ENCODE results near the gene MCAM.

The MCAM gene

GRCh38 chr11:119305556-119306372 is 11.2 kb downstream of the MCAM start:
- Histone ChIP-seq H3K4me1 (ENCODE audit: control insufficient read depth, low read length) (no peaks in the 10 kb centered on the region), H3K9me3 (ENCODE audit: control insufficient read depth, insufficient read depth, low read length) (no peaks in the 10 kb centered on the region), H3K4me3 (ENCODE audit: low read length) (no peak overlapping the region), H3K9me2 (replicated peaks; ENCODE audit: control insufficient read depth, low read length) (no peaks in the 10 kb centered on the region), H3F3A (ENCODE audit: control insufficient read depth, insufficient read depth) (peaks cover 3% of the 10 kb centered on the region; the same call in 1 of the 2 replicates), H3K27me3 (ENCODE audit: control insufficient read depth, low read length) (no peaks in the 10 kb centered on the region), H4K20me1 (ENCODE audit: control insufficient read depth, insufficient read depth, low read depth, low read length) (no peaks in the 10 kb centered on the region), H3K79me2 (ENCODE audit: control insufficient read depth, low read length) (no peaks in the 10 kb centered on the region), H3K36me3 (ENCODE audit: control insufficient read depth, low read length) (peaks cover 40% of the 10 kb centered on the region), H3K4me2 (ENCODE audit: low read length) (no peak overlapping the region), H3K27ac (ENCODE audit: low read depth, low read length) (no peak overlapping the region)
- no peak for TF ChIP-seq EZH2phosphoT487 (IDR thresholded peaks at IDR 0.05; ENCODE audit: borderline replicate concordance, low read length)
- TF ChIP-seq, protein P1, sequence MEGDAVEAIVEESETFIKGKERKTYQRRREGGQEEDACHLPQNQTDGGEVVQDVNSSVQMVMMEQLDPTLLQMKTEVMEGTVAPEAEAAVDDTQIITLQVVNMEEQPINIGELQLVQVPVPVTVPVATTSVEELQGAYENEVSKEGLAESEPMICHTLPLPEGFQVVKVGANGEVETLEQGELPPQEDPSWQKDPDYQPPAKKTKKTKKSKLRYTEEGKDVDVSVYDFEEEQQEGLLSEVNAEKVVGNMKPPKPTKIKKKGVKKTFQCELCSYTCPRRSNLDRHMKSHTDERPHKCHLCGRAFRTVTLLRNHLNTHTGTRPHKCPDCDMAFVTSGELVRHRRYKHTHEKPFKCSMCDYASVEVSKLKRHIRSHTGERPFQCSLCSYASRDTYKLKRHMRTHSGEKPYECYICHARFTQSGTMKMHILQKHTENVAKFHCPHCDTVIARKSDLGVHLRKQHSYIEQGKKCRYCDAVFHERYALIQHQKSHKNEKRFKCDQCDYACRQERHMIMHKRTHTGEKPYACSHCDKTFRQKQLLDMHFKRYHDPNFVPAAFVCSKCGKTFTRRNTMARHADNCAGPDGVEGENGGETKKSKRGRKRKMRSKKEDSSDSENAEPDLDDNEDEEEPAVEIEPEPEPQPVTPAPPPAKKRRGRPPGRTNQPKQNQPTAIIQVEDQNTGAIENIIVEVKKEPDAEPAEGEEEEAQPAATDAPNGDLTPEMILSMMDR (IDR thresholded peaks at IDR 0.05; ENCODE audit: low read depth, low read length, poor library complexity, severe bottlenecking): no peak

DNA sequence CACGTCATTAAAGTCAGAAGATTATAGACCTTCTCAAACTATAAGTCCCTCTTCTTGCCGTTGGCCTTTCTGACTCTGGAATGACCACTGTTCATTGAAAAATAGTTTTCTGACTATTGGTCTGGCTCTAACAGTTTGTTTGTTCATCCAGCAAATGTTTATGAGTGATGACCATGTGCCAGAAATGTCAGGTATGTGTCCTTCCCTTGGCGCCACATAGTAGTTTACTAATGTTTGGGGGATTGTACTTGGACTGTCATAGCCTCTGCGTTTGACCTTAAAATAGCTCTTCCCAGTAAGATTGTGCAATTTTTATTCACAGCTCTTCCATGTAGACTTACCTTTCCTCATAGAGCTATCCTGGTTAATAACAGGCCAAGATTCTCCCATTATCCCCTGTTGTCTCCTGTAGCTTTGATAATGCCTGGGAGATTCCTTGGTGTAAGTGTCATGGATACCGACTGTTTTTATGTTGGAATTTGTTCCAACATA is 13.7 kb downstream of the MCAM start:
- Histone ChIP-seq H3F3A (ENCODE audit: control insufficient read depth, insufficient read depth) (peaks cover 6% of the 10 kb centered on the region; the same call in 1 of the 2 replicates), H3K4me1 (ENCODE audit: control insufficient read depth, low read length) (no peaks in the 10 kb centered on the region), H3K27me3 (ENCODE audit: control insufficient read depth, low read length) (no peaks in the 10 kb centered on the region), H3K9me2 (replicated peaks; ENCODE audit: control insufficient read depth, low read length) (no peaks in the 10 kb centered on the region), H3K36me3 (ENCODE audit: control insufficient read depth, low read length) (peaks cover 65% of the 10 kb centered on the region), H3K79me2 (ENCODE audit: control insufficient read depth, low read length) (no peaks in the 10 kb centered on the region), H4K20me1 (ENCODE audit: control insufficient read depth, insufficient read depth, low read depth, low read length) (no peaks in the 10 kb centered on the region), H3K4me3 (ENCODE audit: low read length) (no peak overlapping the region), H3K27ac (ENCODE audit: low read depth, low read length) (no peak overlapping the region), H3K9me3 (ENCODE audit: control insufficient read depth, insufficient read depth, low read length) (no peaks in the 10 kb centered on the region), H3K4me2 (ENCODE audit: low read length) (no peak overlapping the region)
- TF ChIP-seq, protein P1 (IDR thresholded peaks at IDR 0.05; ENCODE audit: low read depth, low read length, poor library complexity, severe bottlenecking): no peak
- TF ChIP-seq EZH2phosphoT487 (IDR thresholded peaks at IDR 0.05; ENCODE audit: borderline replicate concordance, low read length): no peak

GRCh38 chr11:119300198-119300964 is 16.5 kb downstream of the MCAM start:
- TF ChIP-seq EZH2phosphoT487 (IDR thresholded peaks at IDR 0.05; ENCODE audit: borderline replicate concordance, low read length): no peak
- TF ChIP-seq, protein P1 (IDR thresholded peaks at IDR 0.05; ENCODE audit: low read depth, low read length, poor library complexity, severe bottlenecking): no peak
- Histone ChIP-seq H3K4me3 (ENCODE audit: low read length) (no peak overlapping the region), H3K27ac (ENCODE audit: low read depth, low read length) (no peak overlapping the region), H3K4me1 (ENCODE audit: control insufficient read depth, low read length) (no peaks in the 10 kb centered on the region), H3K4me2 (ENCODE audit: low read length) (no peak overlapping the region), H3K27me3 (ENCODE audit: control insufficient read depth, low read length) (no peaks in the 10 kb centered on the region), H3F3A (ENCODE audit: control insufficient read depth, insufficient read depth) (0 out of 2 replicates have a peak, but pooled peaks cover 3% of the 10 kb centered on the region), H3K79me2 (ENCODE audit: control insufficient read depth, low read length) (no peaks in the 10 kb centered on the region), H3K36me3 (ENCODE audit: control insufficient read depth, low read length) (peaks cover 77% of the 10 kb centered on the region), H4K20me1 (ENCODE audit: control insufficient read depth, insufficient read depth, low read depth, low read length) (no peaks in the 10 kb centered on the region), H3K9me3 (ENCODE audit: control insufficient read depth, insufficient read depth, low read length) (no peaks in the 10 kb centered on the region), H3K9me2 (replicated peaks; ENCODE audit: control insufficient read depth, low read length) (no peaks in the 10 kb centered on the region)

Measured in DOHH2 (cell line).